ENCODE results near the gene ZMIZ1. TPM values are rescaled to one million over a fixed set of nuclear protein-coding genes. Genes with fewer than 3 reads are reported as not detected.

The ZMIZ1 gene
- polyA plus RNA-seq, 1 donor from 2014 or later, result 4.6 TPM

GRCh38 chr10:79179164-79179956 lies 110.6 kb downstream of the ZMIZ1 start:
- Mint-ChIP-seq H3K9me3 (no peaks in the 10 kb centered on the region), H3K4me1 (no peaks in the 10 kb centered on the region), H3K27me3 (no peaks in the 10 kb centered on the region), H3K4me3 (no peak overlapping the region), H3K27ac (peak overlapping the region in 1 of 3 donors; percentile 11), H3K36me3 (peaks cover 5% of the 10 kb centered on the region)

GRCh38 chr10:79179957-79180309 lies 111.2 kb downstream of the ZMIZ1 start:
- Mint-ChIP-seq H3K27me3 (peaks cover 2% of the 10 kb centered on the region), H3K36me3 (peaks cover 3% of the 10 kb centered on the region), H3K4me3 (no peak overlapping the region), H3K27ac (no peak overlapping the region), H3K4me1 (no peaks in the 10 kb centered on the region), H3K9me3 (no peaks in the 10 kb centered on the region)

- H3K27ac Mint-ChIP-seq, result no peak overlapping the region
- H3K4me1 Mint-ChIP-seq, result no peaks in the 10 kb centered on the region
- no peaks in the 10 kb centered on the region for H3K9me3 Mint-ChIP-seq
These were observed 111.9 kb downstream of the ZMIZ1 start for GRCh38 chr10:79180414-79181221.

GRCh38 chr10:79181227-79181626 lies 112.5 kb downstream of the ZMIZ1 start:
- H3K36me3 Mint-ChIP-seq, result no peaks in the 10 kb centered on the region
- H3K9me3 Mint-ChIP-seq, result no peaks in the 10 kb centered on the region
- H3K4me3 Mint-ChIP-seq, result no peak overlapping the region
- H3K27me3 Mint-ChIP-seq, result peaks cover 4% of the 10 kb centered on the region
- H3K4me1 Mint-ChIP-seq, result no peaks in the 10 kb centered on the region
- no peak overlapping the region for H3K27ac Mint-ChIP-seq

More at GRCh38 chr10:79180414-79181221, 111.9 kb downstream of the ZMIZ1 start:
- peaks cover 4% of the 10 kb centered on the region for H3K27me3 Mint-ChIP-seq
- H3K36me3 Mint-ChIP-seq, result no peaks in the 10 kb centered on the region
- H3K4me3 Mint-ChIP-seq, result no peak overlapping the region

- no peaks in the 10 kb centered on the region for H3K9me3 Mint-ChIP-seq
- no peaks in the 10 kb centered on the region for H3K36me3 Mint-ChIP-seq
- H3K27ac Mint-ChIP-seq, result no peak overlapping the region
- peaks cover 4% of the 10 kb centered on the region for H3K27me3 Mint-ChIP-seq
- no peak overlapping the region for H3K4me3 Mint-ChIP-seq
- H3K4me1 Mint-ChIP-seq, result no peaks in the 10 kb centered on the region
These were observed 113.1 kb downstream of the ZMIZ1 start for GRCh38 chr10:79181698-79182521.

GRCh38 chr10:79182781-79183467 lies 114.2 kb downstream of the ZMIZ1 start:
- H3K27ac Mint-ChIP-seq, result no peak overlapping the region
- H3K36me3 Mint-ChIP-seq, result no peaks in the 10 kb centered on the region
- no peaks in the 10 kb centered on the region for H3K9me3 Mint-ChIP-seq
- no peaks in the 10 kb centered on the region for H3K4me1 Mint-ChIP-seq
- peaks cover 4% of the 10 kb centered on the region for H3K27me3 Mint-ChIP-seq
- H3K4me3 Mint-ChIP-seq, result peak overlapping the region in 1 of 4 donors; percentile 46

- H3K4me1 Mint-ChIP-seq, result no peaks in the 10 kb centered on the region
- H3K4me3 Mint-ChIP-seq, result no peak overlapping the region
- no peaks in the 10 kb centered on the region for H3K9me3 Mint-ChIP-seq
- peaks cover 4% of the 10 kb centered on the region for H3K27me3 Mint-ChIP-seq
- H3K27ac Mint-ChIP-seq, result no peak overlapping the region
- H3K36me3 Mint-ChIP-seq, result no peaks in the 10 kb centered on the region
These were observed 114.7 kb downstream of the ZMIZ1 start for GRCh38 chr10:79183468-79183865.

- no peaks in the 10 kb centered on the region for H3K36me3 Mint-ChIP-seq
- peak overlapping the region in 1 of 3 donors; percentile 27 for H3K27ac Mint-ChIP-seq
- no peaks in the 10 kb centered on the region for H3K9me3 Mint-ChIP-seq
- no peaks in the 10 kb centered on the region for H3K4me1 Mint-ChIP-seq
- H3K27me3 Mint-ChIP-seq, result peaks cover 4% of the 10 kb centered on the region
- H3K4me3 Mint-ChIP-seq, result no peak overlapping the region
These were observed 115.4 kb downstream of the ZMIZ1 start for GRCh38 chr10:79184145-79184625.

GRCh38 chr10:79184657-79185056 lies 115.9 kb downstream of the ZMIZ1 start:
- H3K4me1 Mint-ChIP-seq, result no peaks in the 10 kb centered on the region
- H3K27me3 Mint-ChIP-seq, result peaks cover 4% of the 10 kb centered on the region
- H3K36me3 Mint-ChIP-seq, result no peaks in the 10 kb centered on the region
- no peaks in the 10 kb centered on the region for H3K9me3 Mint-ChIP-seq
- peak overlapping the region in 1 of 3 donors; percentile 27 for H3K27ac Mint-ChIP-seq
- no peak overlapping the region for H3K4me3 Mint-ChIP-seq

- H3K4me1 Mint-ChIP-seq, result no peaks in the 10 kb centered on the region
- no peaks in the 10 kb centered on the region for H3K9me3 Mint-ChIP-seq
- no peak overlapping the region for H3K27ac Mint-ChIP-seq
- no peaks in the 10 kb centered on the region for H3K36me3 Mint-ChIP-seq
- no peak overlapping the region for H3K4me3 Mint-ChIP-seq
- peaks cover 4% of the 10 kb centered on the region for H3K27me3 Mint-ChIP-seq
These were observed 116.5 kb downstream of the ZMIZ1 start for GRCh38 chr10:79185067-79185774.

GRCh38 chr10:79185796-79186374 lies 117.1 kb downstream of the ZMIZ1 start:
- Mint-ChIP-seq H3K27ac (no peak overlapping the region), H3K36me3 (no peaks in the 10 kb centered on the region), H3K4me1 (no peaks in the 10 kb centered on the region), H3K4me3 (no peak overlapping the region), H3K9me3 (no peaks in the 10 kb centered on the region), H3K27me3 (peaks cover 4% of the 10 kb centered on the region)

GRCh38 chr10:79186486-79187120 lies 117.8 kb downstream of the ZMIZ1 start:
- Mint-ChIP-seq H3K27me3 (peaks cover 4% of the 10 kb centered on the region), H3K9me3 (no peaks in the 10 kb centered on the region), H3K4me1 (no peaks in the 10 kb centered on the region), H3K36me3 (no peaks in the 10 kb centered on the region), H3K27ac (no peak overlapping the region), H3K4me3 (no peak overlapping the region)

- Mint-ChIP-seq H3K27ac (no peak overlapping the region), H3K36me3 (no peaks in the 10 kb centered on the region), H3K4me3 (no peak overlapping the region), H3K9me3 (no peaks in the 10 kb centered on the region), H3K4me1 (no peaks in the 10 kb centered on the region), H3K27me3 (peaks cover 7% of the 10 kb centered on the region)
These were observed 118.6 kb downstream of the ZMIZ1 start for GRCh38 chr10:79187121-79187940.

Measured in IgD-negative memory B cell (primary cell).